ENCODE measurements around the gene BTN1A1. TPM values are rescaled to one million over a fixed set of nuclear protein-coding genes. Genes with fewer than 3 reads are reported as not detected.

Gene BTN1A1
- total RNA-seq, 1 experiment from 2014 or later: 0.15 TPM

DNA sequence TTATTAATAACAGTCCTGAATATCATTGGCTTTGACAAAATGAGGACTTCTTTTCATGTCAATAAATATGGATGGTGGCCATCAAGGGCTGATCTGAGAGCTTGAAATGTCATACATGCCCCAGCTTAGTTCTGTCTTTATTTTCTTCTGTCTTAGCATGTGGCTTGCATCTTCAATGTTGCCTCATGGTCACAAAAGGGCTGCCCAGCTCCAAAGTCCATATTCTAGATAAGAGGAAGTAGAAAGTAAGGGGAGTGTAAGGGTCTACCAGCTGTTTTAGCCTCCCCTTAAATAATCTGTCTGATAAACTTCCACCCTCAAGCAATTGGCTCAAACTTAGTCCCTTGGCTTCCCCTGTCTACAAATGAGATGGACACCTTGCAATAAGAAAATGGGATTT lies 28.1 kb upstream of the BTN1A1 start (continued):
- TF ChIP-seq CREM (CRISPR knock-in tag; IDR thresholded peaks at IDR 0.05): no peak
- no peak for TF ChIP-seq IRF1 (CRISPR knock-in tag; IDR thresholded peaks at IDR 0.05)
- no peak for TF ChIP-seq ZMAT4 (CRISPR knock-in tag; IDR thresholded peaks at IDR 0.05)
- TF ChIP-seq, protein P1, sequence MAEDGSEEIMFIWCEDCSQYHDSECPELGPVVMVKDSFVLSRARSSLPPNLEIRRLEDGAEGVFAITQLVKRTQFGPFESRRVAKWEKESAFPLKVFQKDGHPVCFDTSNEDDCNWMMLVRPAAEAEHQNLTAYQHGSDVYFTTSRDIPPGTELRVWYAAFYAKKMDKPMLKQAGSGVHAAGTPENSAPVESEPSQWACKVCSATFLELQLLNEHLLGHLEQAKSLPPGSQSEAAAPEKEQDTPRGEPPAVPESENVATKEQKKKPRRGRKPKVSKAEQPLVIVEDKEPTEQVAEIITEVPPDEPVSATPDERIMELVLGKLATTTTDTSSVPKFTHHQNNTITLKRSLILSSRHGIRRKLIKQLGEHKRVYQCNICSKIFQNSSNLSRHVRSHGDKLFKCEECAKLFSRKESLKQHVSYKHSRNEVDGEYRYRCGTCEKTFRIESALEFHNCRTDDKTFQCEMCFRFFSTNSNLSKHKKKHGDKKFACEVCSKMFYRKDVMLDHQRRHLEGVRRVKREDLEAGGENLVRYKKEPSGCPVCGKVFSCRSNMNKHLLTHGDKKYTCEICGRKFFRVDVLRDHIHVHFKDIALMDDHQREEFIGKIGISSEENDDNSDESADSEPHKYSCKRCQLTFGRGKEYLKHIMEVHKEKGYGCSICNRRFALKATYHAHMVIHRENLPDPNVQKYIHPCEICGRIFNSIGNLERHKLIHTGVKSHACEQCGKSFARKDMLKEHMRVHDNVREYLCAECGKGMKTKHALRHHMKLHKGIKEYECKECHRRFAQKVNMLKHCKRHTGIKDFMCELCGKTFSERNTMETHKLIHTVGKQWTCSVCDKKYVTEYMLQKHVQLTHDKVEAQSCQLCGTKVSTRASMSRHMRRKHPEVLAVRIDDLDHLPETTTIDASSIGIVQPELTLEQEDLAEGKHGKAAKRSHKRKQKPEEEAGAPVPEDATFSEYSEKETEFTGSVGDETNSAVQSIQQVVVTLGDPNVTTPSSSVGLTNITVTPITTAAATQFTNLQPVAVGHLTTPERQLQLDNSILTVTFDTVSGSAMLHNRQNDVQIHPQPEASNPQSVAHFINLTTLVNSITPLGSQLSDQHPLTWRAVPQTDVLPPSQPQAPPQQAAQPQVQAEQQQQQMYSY (CRISPR knock-in tag; IDR thresholded peaks at IDR 0.05): no peak
- no peak for TF ChIP-seq ZNF219 (CRISPR knock-in tag; IDR thresholded peaks at IDR 0.05; ENCODE audit: borderline replicate concordance)
- no peak for TF ChIP-seq ZNF263 (CRISPR knock-in tag; IDR thresholded peaks at IDR 0.05; ENCODE audit: low read depth)
- no peak for TF ChIP-seq TP53 (CRISPR knock-in tag; IDR thresholded peaks at IDR 0.05)
- TF ChIP-seq JUN (CRISPR knock-in tag; IDR thresholded peaks at IDR 0.05): no peak
- no peak for TF ChIP-seq ZNF671 (CRISPR knock-in tag; IDR thresholded peaks at IDR 0.05)
- TF ChIP-seq, protein P2, sequence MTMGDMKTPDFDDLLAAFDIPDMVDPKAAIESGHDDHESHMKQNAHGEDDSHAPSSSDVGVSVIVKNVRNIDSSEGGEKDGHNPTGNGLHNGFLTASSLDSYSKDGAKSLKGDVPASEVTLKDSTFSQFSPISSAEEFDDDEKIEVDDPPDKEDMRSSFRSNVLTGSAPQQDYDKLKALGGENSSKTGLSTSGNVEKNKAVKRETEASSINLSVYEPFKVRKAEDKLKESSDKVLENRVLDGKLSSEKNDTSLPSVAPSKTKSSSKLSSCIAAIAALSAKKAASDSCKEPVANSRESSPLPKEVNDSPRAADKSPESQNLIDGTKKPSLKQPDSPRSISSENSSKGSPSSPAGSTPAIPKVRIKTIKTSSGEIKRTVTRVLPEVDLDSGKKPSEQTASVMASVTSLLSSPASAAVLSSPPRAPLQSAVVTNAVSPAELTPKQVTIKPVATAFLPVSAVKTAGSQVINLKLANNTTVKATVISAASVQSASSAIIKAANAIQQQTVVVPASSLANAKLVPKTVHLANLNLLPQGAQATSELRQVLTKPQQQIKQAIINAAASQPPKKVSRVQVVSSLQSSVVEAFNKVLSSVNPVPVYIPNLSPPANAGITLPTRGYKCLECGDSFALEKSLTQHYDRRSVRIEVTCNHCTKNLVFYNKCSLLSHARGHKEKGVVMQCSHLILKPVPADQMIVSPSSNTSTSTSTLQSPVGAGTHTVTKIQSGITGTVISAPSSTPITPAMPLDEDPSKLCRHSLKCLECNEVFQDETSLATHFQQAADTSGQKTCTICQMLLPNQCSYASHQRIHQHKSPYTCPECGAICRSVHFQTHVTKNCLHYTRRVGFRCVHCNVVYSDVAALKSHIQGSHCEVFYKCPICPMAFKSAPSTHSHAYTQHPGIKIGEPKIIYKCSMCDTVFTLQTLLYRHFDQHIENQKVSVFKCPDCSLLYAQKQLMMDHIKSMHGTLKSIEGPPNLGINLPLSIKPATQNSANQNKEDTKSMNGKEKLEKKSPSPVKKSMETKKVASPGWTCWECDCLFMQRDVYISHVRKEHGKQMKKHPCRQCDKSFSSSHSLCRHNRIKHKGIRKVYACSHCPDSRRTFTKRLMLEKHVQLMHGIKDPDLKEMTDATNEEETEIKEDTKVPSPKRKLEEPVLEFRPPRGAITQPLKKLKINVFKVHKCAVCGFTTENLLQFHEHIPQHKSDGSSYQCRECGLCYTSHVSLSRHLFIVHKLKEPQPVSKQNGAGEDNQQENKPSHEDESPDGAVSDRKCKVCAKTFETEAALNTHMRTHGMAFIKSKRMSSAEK (CRISPR knock-in tag; IDR thresholded peaks at IDR 0.05; ENCODE audit: borderline replicate concordance): no peak
- TF ChIP-seq, protein P3, sequence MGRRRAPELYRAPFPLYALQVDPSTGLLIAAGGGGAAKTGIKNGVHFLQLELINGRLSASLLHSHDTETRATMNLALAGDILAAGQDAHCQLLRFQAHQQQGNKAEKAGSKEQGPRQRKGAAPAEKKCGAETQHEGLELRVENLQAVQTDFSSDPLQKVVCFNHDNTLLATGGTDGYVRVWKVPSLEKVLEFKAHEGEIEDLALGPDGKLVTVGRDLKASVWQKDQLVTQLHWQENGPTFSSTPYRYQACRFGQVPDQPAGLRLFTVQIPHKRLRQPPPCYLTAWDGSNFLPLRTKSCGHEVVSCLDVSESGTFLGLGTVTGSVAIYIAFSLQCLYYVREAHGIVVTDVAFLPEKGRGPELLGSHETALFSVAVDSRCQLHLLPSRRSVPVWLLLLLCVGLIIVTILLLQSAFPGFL (CRISPR knock-in tag; IDR thresholded peaks at IDR 0.05; ENCODE audit: borderline replicate concordance): no peak
- TF ChIP-seq EMX1 (CRISPR knock-in tag; IDR thresholded peaks at IDR 0.05): no peak
- no peak for TF ChIP-seq GABPB1 (CRISPR knock-in tag; IDR thresholded peaks at IDR 0.05)
- no peak for TF ChIP-seq ATF3 (CRISPR knock-in tag; conservative IDR thresholded peaks at IDR 0.05)

DNA sequence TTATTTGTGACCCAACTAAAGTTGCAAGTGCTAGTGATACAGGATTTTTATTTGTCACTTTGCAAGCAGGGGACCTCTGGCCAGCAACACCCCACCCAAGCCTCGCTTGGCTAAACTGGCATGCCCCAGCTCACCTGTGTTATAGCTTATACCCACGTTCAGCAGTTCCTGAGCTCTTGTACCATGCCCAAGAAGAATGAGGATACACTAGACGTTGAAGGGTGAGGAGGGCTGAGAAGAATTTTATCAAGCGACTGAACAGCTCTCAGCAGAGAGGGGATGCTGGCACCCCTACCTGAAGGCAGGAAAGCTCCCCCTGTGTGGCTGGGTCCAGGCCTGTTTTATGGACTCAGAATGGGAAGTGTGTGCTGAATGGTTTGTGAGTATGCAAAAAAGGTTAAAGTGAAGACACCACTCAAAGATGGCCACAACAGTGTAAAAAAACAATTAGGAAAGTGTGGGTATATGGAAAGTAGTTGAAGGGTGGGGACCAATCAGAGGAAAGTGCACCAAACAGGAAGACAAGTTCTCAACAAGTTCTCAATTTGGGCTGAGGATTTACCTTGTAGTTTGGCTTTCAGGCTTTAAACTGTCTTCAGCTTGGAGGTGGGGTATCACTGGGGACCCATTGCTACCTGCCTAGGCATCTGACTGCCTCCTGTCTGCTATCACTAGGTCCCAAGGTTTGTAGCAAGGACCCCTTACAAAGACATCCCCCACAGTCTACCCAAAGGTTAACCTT lies 27.4 kb upstream of the BTN1A1 start:
- Mint-ChIP-seq H3K4me3 (no peak overlapping the region; the same call in 1 of the 2 replicates), H3K27me3 (ENCODE audit: low read depth) (no peaks in the 10 kb centered on the region), H3K4me1 (peaks cover 33% of the 10 kb centered on the region), H3K27ac (peak overlapping the region; percentile 63; the same call in 1 of the 2 replicates), H3K9me3 (peaks cover 22% of the 10 kb centered on the region), H3K36me3 (peaks cover 26% of the 10 kb centered on the region)
- ChIA-PET POLR2A (no interaction called here), CTCF (interaction anchor here (1.0 kb wide), 1 partner anchor 131 kb away, joined by 4 read pairs; no protein-coding TSS in a partner anchor)
- DNase-seq (ENCODE audit: low spot score) (no peak), ATAC-seq (no peak)
- TF ChIP-seq IRF2 (CRISPR knock-in tag; IDR thresholded peaks at IDR 0.05; ENCODE audit: borderline replicate concordance, low read depth) (no peak), CDX4 (CRISPR knock-in tag; IDR thresholded peaks at IDR 0.05; ENCODE audit: borderline replicate concordance) (no peak), ATF1 (CRISPR knock-in tag; IDR thresholded peaks at IDR 0.05) (no peak), ATF2 (CRISPR knock-in tag; IDR thresholded peaks at IDR 0.05; ENCODE audit: borderline replicate concordance, low read depth) (no peak), TP53 (CRISPR knock-in tag; IDR thresholded peaks at IDR 0.05) (no peak), ZNF219 (CRISPR knock-in tag; IDR thresholded peaks at IDR 0.05; ENCODE audit: borderline replicate concordance) (no peak), IRF1 (CRISPR knock-in tag; IDR thresholded peaks at IDR 0.05) (no peak), ELF4 (CRISPR knock-in tag; IDR thresholded peaks at IDR 0.05; ENCODE audit: low read depth) (no peak)

All from WTC11 (cell line).